Measurements from ENCODE around the gene UBC. TPM values are rescaled to one million over a fixed set of nuclear protein-coding genes. Genes with fewer than 3 reads are reported as not detected.
"Not testable (repeated sequence)": the region's sequence is repeated elsewhere in the genome, so short reads cannot be mapped to it uniquely, and the experiment has no call there.

Gene UBC
- total RNA-seq, 1 experiment from 2014 or later, result 748 TPM

DNA sequence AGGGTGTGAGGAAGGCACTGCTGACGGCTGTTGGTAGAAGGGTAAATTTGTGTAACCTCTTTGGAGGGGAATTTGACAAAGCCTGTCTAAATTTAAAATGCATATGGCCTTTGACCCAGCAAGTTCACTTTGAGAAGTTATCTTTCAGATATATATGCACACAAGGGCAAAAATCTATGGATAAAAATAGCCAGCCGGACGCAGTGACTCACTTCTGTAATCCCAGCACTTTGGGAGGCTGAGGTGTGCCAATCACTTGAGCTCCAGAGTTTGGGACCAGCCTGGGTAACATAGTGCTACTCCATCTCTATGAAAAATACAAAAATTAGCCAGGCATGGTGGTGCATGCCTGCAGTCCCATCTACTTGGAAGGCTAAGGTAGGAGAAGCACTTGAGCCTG is 13.4 kb downstream of the UBC start:
- Histone ChIP-seq H3K9me3 (ENCODE audit: insufficient read depth, low read depth) (no peaks in the 10 kb centered on the region), H3K9me2 (ENCODE audit: insufficient read depth) (no peaks in the 10 kb centered on the region), H3K79me2 (ENCODE audit: low read depth) (no peaks in the 10 kb centered on the region), H3K4me2 (no peak overlapping the region), H3K4me3 (no peak overlapping the region), H3K36me3 (ENCODE audit: low read depth) (no peaks in the 10 kb centered on the region), H3K27ac (no peak overlapping the region), H3K27me3 (ENCODE audit: insufficient read depth, low read depth) (no peaks in the 10 kb centered on the region), H2AFZ (no peak overlapping the region), H3F3A (ENCODE audit: insufficient read depth, low read depth) (peaks cover 8% of the 10 kb centered on the region; the same call in 1 of the 2 replicates), H4K20me1 (ENCODE audit: insufficient read depth) (no peaks in the 10 kb centered on the region), H3K4me1 (replicated peaks; ENCODE audit: insufficient read depth) (peaks cover 12% of the 10 kb centered on the region)
- DNase-seq, result no peak
- no TSS peak for BruUV-seq (replicated peaks)
- TF ChIP-seq, protein P1, sequence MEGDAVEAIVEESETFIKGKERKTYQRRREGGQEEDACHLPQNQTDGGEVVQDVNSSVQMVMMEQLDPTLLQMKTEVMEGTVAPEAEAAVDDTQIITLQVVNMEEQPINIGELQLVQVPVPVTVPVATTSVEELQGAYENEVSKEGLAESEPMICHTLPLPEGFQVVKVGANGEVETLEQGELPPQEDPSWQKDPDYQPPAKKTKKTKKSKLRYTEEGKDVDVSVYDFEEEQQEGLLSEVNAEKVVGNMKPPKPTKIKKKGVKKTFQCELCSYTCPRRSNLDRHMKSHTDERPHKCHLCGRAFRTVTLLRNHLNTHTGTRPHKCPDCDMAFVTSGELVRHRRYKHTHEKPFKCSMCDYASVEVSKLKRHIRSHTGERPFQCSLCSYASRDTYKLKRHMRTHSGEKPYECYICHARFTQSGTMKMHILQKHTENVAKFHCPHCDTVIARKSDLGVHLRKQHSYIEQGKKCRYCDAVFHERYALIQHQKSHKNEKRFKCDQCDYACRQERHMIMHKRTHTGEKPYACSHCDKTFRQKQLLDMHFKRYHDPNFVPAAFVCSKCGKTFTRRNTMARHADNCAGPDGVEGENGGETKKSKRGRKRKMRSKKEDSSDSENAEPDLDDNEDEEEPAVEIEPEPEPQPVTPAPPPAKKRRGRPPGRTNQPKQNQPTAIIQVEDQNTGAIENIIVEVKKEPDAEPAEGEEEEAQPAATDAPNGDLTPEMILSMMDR (conservative IDR thresholded peaks at IDR 0.05), result no peak
- no peak for TF ChIP-seq EZH2 (IDR thresholded peaks at IDR 0.05; ENCODE audit: low read depth)
- ChIA-PET POLR2A (ENCODE audit: unreplicated experiment) (no interaction called here), CTCF (interaction anchor here (0.6 kb wide), 2 partner anchors 37 to 73 kb away, joined by 3 to 6 read pairs; no protein-coding TSS in a partner anchor)
- intact Hi-C loops (cut with micrococcal nuclease; ENCODE audit: unreplicated experiment), result loop anchor here (10.0 kb wide), 1 partner anchor 284 kb away; the partner anchor contains the start of gene TMEM132B

DNA sequence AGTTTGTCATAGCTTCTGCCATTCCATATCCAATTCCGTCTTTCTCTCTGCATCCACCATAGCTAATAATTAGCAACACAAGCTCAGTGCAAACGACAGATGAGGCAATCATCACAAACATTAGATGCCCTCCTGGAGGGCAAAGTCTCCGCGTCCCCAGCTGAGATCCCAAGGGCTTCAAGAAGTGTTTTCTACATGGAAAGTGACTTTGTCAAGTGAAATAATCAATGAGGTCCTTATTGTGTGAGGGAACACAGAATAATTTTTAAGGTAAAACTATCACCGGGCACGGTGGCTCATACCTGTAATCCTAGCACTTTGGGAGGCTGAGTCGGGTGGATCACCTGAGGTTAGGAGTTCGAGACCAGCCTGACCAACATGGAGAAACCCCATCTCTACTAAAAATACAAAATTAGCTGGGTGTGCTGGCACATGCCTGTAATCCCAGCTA is 14.1 kb downstream of the UBC start:
- H3F3A ChIP-seq (ENCODE audit: insufficient read depth, low read depth); H3K36me3 ChIP-seq (ENCODE audit: low read depth); H3K9me3 ChIP-seq (ENCODE audit: insufficient read depth, low read depth); H3K79me2 ChIP-seq (ENCODE audit: low read depth); H3K9me2 ChIP-seq (ENCODE audit: insufficient read depth); H2AFZ ChIP-seq; H3K4me3 ChIP-seq; DNase-seq; H4K20me1 ChIP-seq (ENCODE audit: insufficient read depth); H3K4me2 ChIP-seq; H3K27me3 ChIP-seq (ENCODE audit: insufficient read depth, low read depth); H3K27ac ChIP-seq; BruUV-seq (replicated peaks): not testable (repeated sequence)
- POLR2A ChIA-PET (ENCODE audit: unreplicated experiment), result interaction anchor here (0.7 kb wide), 1 partner anchor 582 kb away, joined by 3 read pairs; no protein-coding TSS in a partner anchor
- CTCF ChIA-PET, result interaction anchor here (0.6 to 0.7 kb wide), 2 partner anchors 38 to 341 kb away, joined by 3 to 11 read pairs; no protein-coding TSS in a partner anchor
- intact Hi-C loops (cut with micrococcal nuclease; ENCODE audit: unreplicated experiment), result loop anchor here (10.0 kb wide), 1 partner anchor 284 kb away; the partner anchor contains the start of gene TMEM132B
- H3K4me1 ChIP-seq (replicated peaks; ENCODE audit: insufficient read depth), result peaks cover 12% of the 10 kb centered on the region

DNA sequence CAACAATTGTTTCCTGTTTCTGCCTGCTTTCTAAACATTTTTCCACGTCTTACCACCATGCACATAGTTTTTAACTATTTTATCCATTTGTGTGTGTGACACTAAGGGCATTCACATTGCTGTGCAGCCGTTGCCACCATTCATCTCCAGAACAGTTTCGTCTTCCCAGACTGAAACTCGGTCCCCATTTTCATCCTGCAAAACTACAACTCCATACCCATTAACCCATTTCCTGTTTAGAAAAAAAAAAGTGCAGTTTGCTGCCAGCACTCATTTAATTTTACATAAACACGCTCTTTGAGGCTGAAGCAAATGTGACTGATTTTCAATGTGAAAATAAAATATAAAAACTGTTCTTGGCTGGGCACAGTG is 15.5 kb downstream of the UBC start:
- H3K79me2 ChIP-seq (ENCODE audit: low read depth), result no peaks in the 10 kb centered on the region
- BruUV-seq (replicated peaks), result no TSS peak
- H3K36me3 ChIP-seq (ENCODE audit: low read depth), result no peaks in the 10 kb centered on the region
- no peaks in the 10 kb centered on the region for H3K4me1 ChIP-seq (replicated peaks; ENCODE audit: insufficient read depth)
- H3K4me2 ChIP-seq, result no peak overlapping the region
- H4K20me1 ChIP-seq (ENCODE audit: insufficient read depth), result no peaks in the 10 kb centered on the region
- no peak for DNase-seq
- ChIA-PET POLR2A (ENCODE audit: unreplicated experiment) (no interaction called here), CTCF (no interaction called here)
- H3K9me3 ChIP-seq (ENCODE audit: insufficient read depth, low read depth), result no peaks in the 10 kb centered on the region
- no peaks in the 10 kb centered on the region for H3K27me3 ChIP-seq (ENCODE audit: insufficient read depth, low read depth)
- TF ChIP-seq, protein P1 (conservative IDR thresholded peaks at IDR 0.05), result no peak
- TF ChIP-seq EZH2 (IDR thresholded peaks at IDR 0.05; ENCODE audit: low read depth), result no peak
- intact Hi-C loops (cut with micrococcal nuclease; ENCODE audit: unreplicated experiment), result loop anchor here (2.0 to 5.0 kb wide), 3 partner anchors 62 to 862 kb away; no protein-coding TSS in a partner anchor
- H3K27ac ChIP-seq, result no peak overlapping the region
- no peaks in the 10 kb centered on the region for H3K9me2 ChIP-seq (ENCODE audit: insufficient read depth)
- no peak overlapping the region for H2AFZ ChIP-seq
- no peak overlapping the region for H3K4me3 ChIP-seq
- H3F3A ChIP-seq (ENCODE audit: insufficient read depth, low read depth), result no peaks in the 10 kb centered on the region
